GM18520 (cell line): ENCODE results near the gene CHST9.
"Not testable (repeated sequence)": the region's sequence is repeated elsewhere in the genome, so short reads cannot be mapped to it uniquely, and the experiment has no call there.

Experiments used
- ATAC-seq: cut with Tn5 transposase; IDR thresholded peaks from one replicate; pipeline ENCODE4 v1.9.1; 2021; ENCODE audit not compliant: unreplicated experiment

Gene CHST9

GRCh38 chr18:27009293-27009692 lies 175.8 kb downstream of the CHST9 start:
- ATAC-seq, result no peak

- ATAC-seq, result no peak
These were observed 176.5 kb downstream of the CHST9 start for GRCh38 chr18:27008575-27008974.

GRCh38 chr18:27007880-27008279 lies 177.2 kb downstream of the CHST9 start:
- ATAC-seq, result no peak

- no peak for ATAC-seq
These were observed 179.5 kb downstream of the CHST9 start for GRCh38 chr18:27005589-27005988.

- ATAC-seq, result no peak
These were observed 180.9 kb downstream of the CHST9 start for GRCh38 chr18:27004056-27004829.

- ATAC-seq, result no peak
These were observed 185.3 kb downstream of the CHST9 start for GRCh38 chr18:26999797-27000196.

- ATAC-seq, result peak; percentile 51
These were observed 191.5 kb downstream of the CHST9 start for GRCh38 chr18:26993568-26993967.

GRCh38 chr18:26992926-26993325 lies 192.2 kb downstream of the CHST9 start:
- peak; percentile 44 for ATAC-seq

GRCh38 chr18:26989842-26990241 lies 195.3 kb downstream of the CHST9 start:
- ATAC-seq, result no peak

- no peak for ATAC-seq
These were observed 203.6 kb downstream of the CHST9 start for GRCh38 chr18:26981360-26982082.

GRCh38 chr18:26978812-26979341 lies 206.2 kb downstream of the CHST9 start:
- ATAC-seq, result peak; percentile 94

- no peak for ATAC-seq
These were observed 207.3 kb downstream of the CHST9 start for GRCh38 chr18:26977781-26978180.

GRCh38 chr18:26976206-26976605 lies 208.9 kb downstream of the CHST9 start:
- ATAC-seq, result no peak

GRCh38 chr18:26972549-26972948 lies 212.6 kb downstream of the CHST9 start:
- ATAC-seq, result not testable (repeated sequence)

GRCh38 chr18:26971409-26971808 lies 213.7 kb downstream of the CHST9 start:
- ATAC-seq, result no peak

GRCh38 chr18:26970637-26971036 lies 214.5 kb downstream of the CHST9 start:
- no peak for ATAC-seq

- no peak for ATAC-seq
These were observed 219.9 kb downstream of the CHST9 start for GRCh38 chr18:26965206-26965605.

- ATAC-seq, result no peak
These were observed 221.8 kb downstream of the CHST9 start for GRCh38 chr18:26963292-26963691.

GRCh38 chr18:26961839-26962238 lies 223.3 kb downstream of the CHST9 start:
- no peak for ATAC-seq

GRCh38 chr18:26960911-26961310 lies 224.2 kb downstream of the CHST9 start:
- ATAC-seq, result no peak

GRCh38 chr18:26956863-26957262 lies 228.2 kb downstream of the CHST9 start:
- ATAC-seq, result no peak

- no peak for ATAC-seq
These were observed 236.4 kb downstream of the CHST9 start for GRCh38 chr18:26948703-26949102.
